Large intestine (tissue), 3 donors: Measurements from ENCODE around the gene STIL. TPM values are rescaled to one million over a fixed set of nuclear protein-coding genes. Genes with fewer than 3 reads are reported as not detected.
"Not testable (repeated sequence)": the region's sequence is repeated elsewhere in the genome, so short reads cannot be mapped to it uniquely, and the experiment has no call there.

Source experiments
- DNase-seq, 2 donors: peaks; one replicate each; pipeline versions ENCODE4 v3.0.0 to v3.0.0-alpha.2; 2013
- H3K27ac ChIP-seq: one replicate; pipeline ENCODE4 v1.5.1; 2013; ENCODE audit warnings: low read length
- H3K27me3 ChIP-seq: 2 replicates; pipeline ENCODE4 v1.6.1; 2013; ENCODE audit warnings: low read length; ENCODE audit not compliant: control insufficient read depth, insufficient read depth
- H3K36me3 ChIP-seq: 2 replicates; pipeline ENCODE4 v1.6.1; 2013; ENCODE audit warnings: low read length; ENCODE audit not compliant: control insufficient read depth, insufficient read depth
- H3K4me1 ChIP-seq: one replicate; pipeline ENCODE4 v1.6.1; 2013; ENCODE audit warnings: low read length; ENCODE audit not compliant: control insufficient read depth, insufficient read depth
- H3K4me3 ChIP-seq: one replicate; pipeline ENCODE4 v1.5.1; 2013; ENCODE audit warnings: low read length
- H3K9me3 ChIP-seq: one replicate; pipeline ENCODE4 v1.6.1; 2013; ENCODE audit warnings: mild to moderate bottlenecking, low read depth, low read length, moderate library complexity; ENCODE audit not compliant: control insufficient read depth
- WGBS: methylation state at CpG from one replicate; pipeline ENCODE4 v1.1.5; 2013; ENCODE audit warnings: low lambda C conversion rate; ENCODE audit not compliant: insufficient coverage; 5-methylcytosine and 5-hydroxymethylcytosine counted together
- polyA plus RNA-seq: library from polyadenylated mRNA; unstranded; fragments of 120-200 nt; gene quantifications from one replicate; pipeline ENCODE4 v1.2.1, GENCODE V29; 2013

STIL gene
- polyA plus RNA-seq, 1 donor = 4.7 TPM

- Histone ChIP-seq H3K27me3 (peaks cover 33% of the 10 kb centered on the region), H3K36me3 (no peaks in the 10 kb centered on the region), H3K4me3 (no peak overlapping the region), H3K4me1 (no peaks in the 10 kb centered on the region), H3K27ac (no peak overlapping the region), H3K9me3 (no peaks in the 10 kb centered on the region)
- no peak for DNase-seq
- no CpG with 5 or more reads among the region's 8 CpGs for WGBS
Observed at GRCh38 chr1:47209091-47209490, 104.9 kb downstream of the STIL start.

DNA sequence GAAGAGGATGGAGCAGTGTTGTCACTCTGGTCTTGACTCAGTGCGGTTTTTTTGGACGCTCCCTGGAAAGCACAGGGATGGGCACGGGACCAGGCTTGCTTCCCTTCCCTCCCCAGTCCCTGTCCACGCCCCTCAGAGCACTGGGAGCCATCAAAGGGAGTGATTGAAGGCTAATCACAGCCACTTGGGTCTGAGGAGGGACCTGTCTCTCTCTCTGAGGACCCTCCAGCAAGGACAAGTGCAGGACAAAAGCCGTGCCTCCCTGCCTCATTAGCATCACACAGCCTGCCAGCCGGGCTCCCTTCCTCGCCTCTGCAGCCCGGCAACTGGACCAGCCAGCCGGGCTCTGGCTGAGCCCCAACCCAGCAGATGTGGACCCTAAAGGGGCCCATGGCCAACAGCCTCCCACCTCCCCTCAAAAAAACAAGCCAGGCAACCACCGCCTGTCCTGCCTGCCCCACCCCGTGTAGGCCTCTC is 105.5 kb downstream of the STIL start:
- no peak for DNase-seq
- WGBS = no CpG with 5 or more reads among the region's 11 CpGs

GRCh38 chr1:47207803-47208373 is 106.1 kb downstream of the STIL start:
- no peaks in the 10 kb centered on the region for H3K9me3 ChIP-seq
- H3K36me3 ChIP-seq = no peaks in the 10 kb centered on the region
- H3K4me1 ChIP-seq = no peaks in the 10 kb centered on the region
- H3K4me3 ChIP-seq = no peak overlapping the region
- peaks cover 33% of the 10 kb centered on the region for H3K27me3 ChIP-seq
- WGBS = no CpG with 5 or more reads among the region's 8 CpGs
- H3K27ac ChIP-seq = no peak overlapping the region
- DNase-seq = no peak

More for the DNA sequence above, 105.5 kb downstream of the STIL start:
- Histone ChIP-seq H3K27me3 (peaks cover 33% of the 10 kb centered on the region), H3K36me3 (no peaks in the 10 kb centered on the region), H3K4me3 (no peak overlapping the region), H3K27ac (no peak overlapping the region), H3K9me3 (no peaks in the 10 kb centered on the region), H3K4me1 (no peaks in the 10 kb centered on the region)

- Histone ChIP-seq H3K36me3 (no peaks in the 10 kb centered on the region), H3K9me3 (no peaks in the 10 kb centered on the region), H3K4me3 (no peak overlapping the region), H3K27me3 (peaks cover 33% of the 10 kb centered on the region), H3K4me1 (no peaks in the 10 kb centered on the region), H3K27ac (no peak overlapping the region)
- no CpG with 5 or more reads among the region's 5 CpGs for WGBS
- no peak for DNase-seq
Observed at GRCh38 chr1:47205918-47206317, 108.0 kb downstream of the STIL start.

DNA sequence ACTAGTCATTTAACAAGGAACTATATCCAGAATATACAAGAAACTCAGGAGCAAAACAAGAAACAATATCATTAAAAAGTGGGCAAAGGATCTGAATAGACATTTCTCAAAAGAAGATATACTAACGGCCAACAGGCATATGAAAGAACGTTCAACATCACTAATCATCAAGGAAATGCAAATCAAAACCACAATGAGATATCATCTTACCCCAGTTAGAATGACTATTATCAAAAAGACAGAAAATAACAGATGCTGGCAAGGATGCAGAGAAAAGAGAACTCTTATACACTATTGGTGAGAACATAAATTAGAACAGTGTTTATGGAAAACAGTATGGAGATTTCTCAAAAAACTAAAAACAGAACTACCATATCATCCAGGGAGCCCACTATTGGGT is 110.4 kb downstream of the STIL start:
- H3K27me3 ChIP-seq = peaks cover 25% of the 10 kb centered on the region
- not testable (repeated sequence) for DNase-seq, H3K4me3 ChIP-seq, H3K9me3 ChIP-seq, H3K4me1 ChIP-seq, H3K27ac ChIP-seq, H3K36me3 ChIP-seq
- WGBS = no CpG with 5 or more reads among the region's 2 CpGs

DNA sequence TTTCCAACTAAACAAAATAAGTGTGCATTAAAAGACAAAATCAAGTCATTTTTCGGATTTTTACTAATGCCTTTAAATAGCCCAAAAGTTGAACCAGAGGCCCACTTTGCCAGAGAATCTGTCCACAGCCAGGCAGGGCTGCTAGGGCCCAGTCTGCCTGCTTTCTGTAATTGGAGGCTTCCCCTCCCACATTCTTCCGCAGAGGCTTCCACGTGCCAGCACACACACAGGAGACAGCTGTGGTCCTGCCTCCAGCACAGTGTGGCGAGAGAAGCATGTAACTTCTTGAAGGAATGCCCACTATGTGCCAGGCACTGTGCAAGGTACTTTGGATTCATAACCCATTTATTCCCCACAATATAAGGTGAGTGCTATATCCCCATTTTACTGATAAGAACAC is 112.8 kb downstream of the STIL start:
- no peak for DNase-seq
- Histone ChIP-seq H3K4me1 (no peaks in the 10 kb centered on the region), H3K9me3 (no peaks in the 10 kb centered on the region), H3K36me3 (no peaks in the 10 kb centered on the region), H3K27me3 (peaks cover 12% of the 10 kb centered on the region), H3K4me3 (no peak overlapping the region), H3K27ac (no peak overlapping the region)
- no CpG with 5 or more reads among the region's 4 CpGs for WGBS

Other genes with a start within 250 kb of the STIL start
- 0.03 TPM for gene CYP4Z1, start 246.9 kb downstream of the STIL start, polyA plus RNA-seq
- gene CYP4A22, start 176.7 kb downstream of the STIL start, polyA plus RNA-seq = 0.03 TPM
- gene PDZK1IP1, start 124.1 kb downstream of the STIL start, polyA plus RNA-seq = 14.6 TPM
- 2.2 TPM for gene TAL1, start 81.9 kb downstream of the STIL start, polyA plus RNA-seq
- 150 TPM for gene CMPK1, start 19.6 kb upstream of the STIL start, polyA plus RNA-seq
- 0.09 TPM for gene FOXE3, start 102.1 kb upstream of the STIL start, polyA plus RNA-seq
- 1.6 TPM for gene FOXD2, start 123.9 kb upstream of the STIL start, polyA plus RNA-seq